ENCODE data around the gene TECTA. TPM values are rescaled to one million over a fixed set of nuclear protein-coding genes. Genes with fewer than 3 reads are reported as not detected.
"Not testable (repeated sequence)": the region's sequence is repeated elsewhere in the genome, so short reads cannot be mapped to it uniquely, and the experiment has no call there.

The TECTA gene
- total and polyA plus RNA-seq, 9 donors: 0.53 to 1.3 (median 0.97) TPM

- WGBS, 3 donors: 58 to 63% (median 58%) methylated on average over 15 of the region's 15 CpGs
- Histone ChIP-seq H3K4me1 (ENCODE audit: insufficient read depth) (no peaks in the 10 kb centered on the region), H3K36me3 (no peaks in the 10 kb centered on the region), H3K27me3 (no peaks in the 10 kb centered on the region), H3K9me3 (no peaks in the 10 kb centered on the region), H3K4me3 (no peak overlapping the region), H3K27ac (no peak overlapping the region)
- TF ChIP-seq POLR2A (IDR thresholded peaks at IDR 0.05) (no peak), CTCF (IDR thresholded peaks at IDR 0.05) (no peak), EP300 (IDR thresholded peaks at IDR 0.05) (no peak)
- DNase-seq: no peak
- intact Hi-C loops (cut with DNase I): no loop called here
Observed at GRCh38 chr11:121236115-121237001, 135.3 kb downstream of the TECTA start.

GRCh38 chr11:121237247-121237646 is 136.2 kb downstream of the TECTA start:
- not testable (repeated sequence) for DNase-seq

GRCh38 chr11:121237686-121238658 is 136.9 kb downstream of the TECTA start:
- Histone ChIP-seq H3K27me3 (no peaks in the 10 kb centered on the region), H3K4me1 (ENCODE audit: insufficient read depth) (no peaks in the 10 kb centered on the region), H3K27ac (no peak overlapping the region), H3K36me3 (no peaks in the 10 kb centered on the region), H3K9me3 (no peaks in the 10 kb centered on the region), H3K4me3 (no peak overlapping the region)
- TF ChIP-seq EP300 (IDR thresholded peaks at IDR 0.05) (no peak), CTCF (IDR thresholded peaks at IDR 0.05) (no peak), POLR2A (IDR thresholded peaks at IDR 0.05) (no peak)
- no peak for DNase-seq
- 73 to 76% (median 74%) methylated on average over 12 of the region's 12 CpGs for WGBS, 3 donors
- intact Hi-C loops (cut with DNase I): no loop called here

More at GRCh38 chr11:121237247-121237646, 136.2 kb downstream of the TECTA start:
- H3K27me3 ChIP-seq; H3K9me3 ChIP-seq; intact Hi-C loops (cut with DNase I); H3K36me3 ChIP-seq; H3K4me3 ChIP-seq; H3K4me1 ChIP-seq (ENCODE audit: insufficient read depth); H3K27ac ChIP-seq: not testable (repeated sequence)
- WGBS, 3 donors: 77 to 85% (median 78%) methylated on average over 6 of the region's 6 CpGs

GRCh38 chr11:121238956-121239355 is 137.9 kb downstream of the TECTA start:
- H3K4me1 ChIP-seq (ENCODE audit: insufficient read depth): no peaks in the 10 kb centered on the region
- intact Hi-C loops (cut with DNase I): no loop called here
- H3K27ac ChIP-seq: no peak overlapping the region
- no peaks in the 10 kb centered on the region for H3K36me3 ChIP-seq
- TF ChIP-seq CTCF (IDR thresholded peaks at IDR 0.05) (no peak), POLR2A (IDR thresholded peaks at IDR 0.05) (no peak), EP300 (IDR thresholded peaks at IDR 0.05) (no peak)
- DNase-seq: no peak
- no peak overlapping the region for H3K4me3 ChIP-seq
- no peaks in the 10 kb centered on the region for H3K9me3 ChIP-seq
- no peaks in the 10 kb centered on the region for H3K27me3 ChIP-seq

GRCh38 chr11:121240001-121240400 is 139.0 kb downstream of the TECTA start:
- DNase-seq; H3K27ac ChIP-seq; intact Hi-C loops (cut with DNase I); H3K4me3 ChIP-seq; H3K27me3 ChIP-seq; H3K9me3 ChIP-seq; H3K4me1 ChIP-seq (ENCODE audit: insufficient read depth); H3K36me3 ChIP-seq: not testable (repeated sequence)
- WGBS, 3 donors: 75 to 79% (median 79%) methylated on average over 5 of the region's 5 CpGs
